ENCODE measurements around the gene ADAMTS9. TPM values are rescaled to one million over a fixed set of nuclear protein-coding genes. Genes with fewer than 3 reads are reported as not detected.

ADAMTS9 gene
- total and polyA plus RNA-seq, 10 of the 15 experiments (the other 5 are each of a cell fraction or from before 2014, with no cell fraction given), result 0.08 TPM; not detected in 9

GRCh38 chr3:64667138-64667537, 20.7 kb downstream of the ADAMTS9 start:
- Histone ChIP-seq H3K36me3 (ENCODE audit: control insufficient read depth in 2 of 2, insufficient read depth in 2 of 2, low read length in 1 of 2) (no peaks in the 10 kb centered on the region), H4K20me1 (ENCODE audit: control insufficient read depth, insufficient read depth) (no peaks in the 10 kb centered on the region), H3K4me1 (ENCODE audit: control insufficient read depth, insufficient read depth, low read length) (no peaks in the 10 kb centered on the region), H3K4me3 (no peak overlapping the region), H3K79me2 (ENCODE audit: control insufficient read depth, insufficient read depth, low read length) (no peaks in the 10 kb centered on the region), H3K9ac (ENCODE audit: control insufficient read depth, insufficient read depth, low read length) (no peak overlapping the region), H3K4me2 (ENCODE audit: control insufficient read depth, insufficient read depth) (no peak overlapping the region), H3K27ac (ENCODE audit: control insufficient read depth, insufficient read depth) (no peak overlapping the region), H3K9me3 (replicated peaks; ENCODE audit: control insufficient read depth, insufficient read depth, low read length) (no peaks in the 10 kb centered on the region), H3K27me3 (replicated peaks in 1 of 2; ENCODE audit: control insufficient read depth in 2 of 2, insufficient read depth in 2 of 2, low read length in 1 of 2) (no peaks in the 10 kb centered on the region), H2AFZ (ENCODE audit: control insufficient read depth, low read depth, low read length) (no peak overlapping the region)
- no TSS peak for BruUV-seq (replicated peaks)
- in situ Hi-C loops (cut with MboI), result no loop called here
- intact Hi-C loops (cut with micrococcal nuclease; ENCODE audit: unreplicated experiment), result no loop called here
- ChIA-PET CTCF (no interaction called here), SMC1A (ENCODE audit: uncharacterized antibody, unreplicated experiment) (no interaction called here), RAD21 (ENCODE audit: unreplicated experiment) (no interaction called here), POLR2A (no interaction called here)
- WGBS (ENCODE audit: insufficient coverage, insufficient replicate concordance, low lambda C conversion rate, missing lambda C conversion rate), result 44% methylated on average over 6 of the region's 6 CpGs
- ATAC-seq, result no peak
- FAIRE-seq, result no peak
- TF ChIP-seq BMI1 (IDR thresholded peaks at IDR 0.05; ENCODE audit: borderline replicate concordance) (no peak), LARP7 (IDR thresholded peaks at IDR 0.05) (no peak), CHD2 (IDR thresholded peaks at IDR 0.05; ENCODE audit: borderline replicate concordance, low read depth, low read length) (no peak), ZBTB11 (CRISPR knock-in tag; IDR thresholded peaks at IDR 0.05) (no peak), ZNF384 (IDR thresholded peaks at IDR 0.05; ENCODE audit: borderline replicate concordance, low read depth, low read length) (no peak), SMARCA5 (IDR thresholded peaks at IDR 0.05) (no peak), ZBTB40 (IDR thresholded peaks at IDR 0.05; ENCODE audit: borderline replicate concordance) (no peak), USF1 (IDR thresholded peaks at IDR 0.05; ENCODE audit: borderline replicate concordance, extremely low read length, insufficient read depth, low read depth, low read length) (no peak), SIN3A (IDR thresholded peaks at IDR 0.05; ENCODE audit: low read depth, low read length) (no peak), NR2F1 (conservative IDR thresholded peaks at IDR 0.05) (no peak), RUNX3 (IDR thresholded peaks at IDR 0.05; ENCODE audit: low read length) (no peak), TCF7 (IDR thresholded peaks at IDR 0.05; ENCODE audit: borderline replicate concordance) (no peak)
- no peak for DNase-seq (ENCODE audit: low read depth, low spot score)
